Activated CD8-positive, alpha-beta memory T cell treated with anti-CD3 and anti-CD28 coated beads, Interleukin-2, amount 50 U/mL, for 24 hours (primary cell): ENCODE data around the gene FLNA.
"Not testable (repeated sequence)": the region's sequence is repeated elsewhere in the genome, so short reads cannot be mapped to it uniquely, and the experiment has no call there.

Source experiments
- DNase-seq: peaks from one replicate; pipeline ENCODE4 v3.0.0-alpha.2; 2020; ENCODE audit errors: extremely low read depth

FLNA gene

GRCh38 chrX:154399527-154400368, 25.3 kb upstream of the FLNA start:
- DNase-seq = no peak

GRCh38 chrX:154398668-154399526, 24.5 kb upstream of the FLNA start:
- DNase-seq = peak; percentile 48

DNA sequence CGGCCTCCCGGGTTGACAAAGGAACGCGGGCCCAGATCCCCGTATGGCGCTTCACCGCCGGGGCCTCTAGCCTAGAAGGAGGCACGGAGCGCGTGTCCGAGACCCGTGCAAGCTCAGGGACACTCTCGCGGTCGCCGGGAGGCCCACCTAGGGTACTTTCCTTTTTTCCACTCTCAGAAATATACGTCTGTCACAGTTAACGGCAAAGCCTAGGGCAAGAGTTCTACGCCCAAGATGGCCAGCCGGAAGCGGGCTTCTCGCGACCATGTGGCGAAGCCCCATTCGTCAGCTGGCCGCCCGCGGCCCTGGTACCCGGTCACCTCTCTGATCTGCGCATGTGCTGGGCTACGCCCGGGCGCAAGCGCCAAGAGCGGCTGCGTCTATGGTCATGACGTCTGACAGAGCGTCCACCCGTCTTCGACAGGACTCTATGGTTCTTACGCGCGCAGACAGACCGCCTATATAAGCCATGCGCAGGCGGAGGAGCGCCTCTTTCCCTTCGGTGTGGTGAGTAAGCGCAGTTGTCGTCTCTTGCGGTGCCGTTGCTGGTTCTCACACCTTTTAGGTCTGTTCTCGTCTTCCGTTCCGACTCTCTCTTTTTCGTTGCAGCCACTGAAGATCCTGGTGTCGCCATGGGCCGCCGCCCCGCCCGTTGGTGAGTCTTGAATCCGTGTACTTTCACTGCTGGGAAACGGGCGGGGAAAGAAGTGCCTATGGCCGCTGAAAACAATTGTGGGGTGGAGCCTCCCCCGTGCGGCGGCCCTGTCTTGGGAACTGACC, 23.6 kb upstream of the FLNA start, which contains the start of gene RPL10:
Gene RPL10 (plus strand): TSS at position 490 of the 780 bp plus-strand sequence. CDS start 143 bp downstream, at position 633.
- DNase-seq = peak; percentile 66

- DNase-seq = no peak
Measured at GRCh38 chrX:154396973-154397887, 22.8 kb upstream of the FLNA start.

DNA sequence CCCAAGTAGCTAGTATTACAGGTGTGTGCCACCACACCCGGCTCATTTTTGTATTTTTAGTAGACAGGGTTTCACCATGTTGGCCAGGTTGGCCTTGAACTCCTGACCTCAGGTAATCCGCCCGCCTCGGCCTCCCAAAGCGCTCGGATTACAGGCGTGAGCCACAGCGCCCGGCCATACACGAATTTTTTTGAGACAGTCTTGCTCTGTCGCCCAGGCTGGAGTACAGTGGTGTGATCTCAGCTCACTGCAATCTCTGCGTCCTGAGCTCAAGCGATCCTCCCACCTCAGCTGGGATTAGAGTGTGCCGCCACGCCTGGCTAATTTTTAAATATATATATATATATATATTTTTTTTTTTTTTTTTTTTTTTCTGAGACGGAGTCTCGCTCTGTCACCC, 21.9 kb upstream of the FLNA start:
- DNase-seq = not testable (repeated sequence)

DNA sequence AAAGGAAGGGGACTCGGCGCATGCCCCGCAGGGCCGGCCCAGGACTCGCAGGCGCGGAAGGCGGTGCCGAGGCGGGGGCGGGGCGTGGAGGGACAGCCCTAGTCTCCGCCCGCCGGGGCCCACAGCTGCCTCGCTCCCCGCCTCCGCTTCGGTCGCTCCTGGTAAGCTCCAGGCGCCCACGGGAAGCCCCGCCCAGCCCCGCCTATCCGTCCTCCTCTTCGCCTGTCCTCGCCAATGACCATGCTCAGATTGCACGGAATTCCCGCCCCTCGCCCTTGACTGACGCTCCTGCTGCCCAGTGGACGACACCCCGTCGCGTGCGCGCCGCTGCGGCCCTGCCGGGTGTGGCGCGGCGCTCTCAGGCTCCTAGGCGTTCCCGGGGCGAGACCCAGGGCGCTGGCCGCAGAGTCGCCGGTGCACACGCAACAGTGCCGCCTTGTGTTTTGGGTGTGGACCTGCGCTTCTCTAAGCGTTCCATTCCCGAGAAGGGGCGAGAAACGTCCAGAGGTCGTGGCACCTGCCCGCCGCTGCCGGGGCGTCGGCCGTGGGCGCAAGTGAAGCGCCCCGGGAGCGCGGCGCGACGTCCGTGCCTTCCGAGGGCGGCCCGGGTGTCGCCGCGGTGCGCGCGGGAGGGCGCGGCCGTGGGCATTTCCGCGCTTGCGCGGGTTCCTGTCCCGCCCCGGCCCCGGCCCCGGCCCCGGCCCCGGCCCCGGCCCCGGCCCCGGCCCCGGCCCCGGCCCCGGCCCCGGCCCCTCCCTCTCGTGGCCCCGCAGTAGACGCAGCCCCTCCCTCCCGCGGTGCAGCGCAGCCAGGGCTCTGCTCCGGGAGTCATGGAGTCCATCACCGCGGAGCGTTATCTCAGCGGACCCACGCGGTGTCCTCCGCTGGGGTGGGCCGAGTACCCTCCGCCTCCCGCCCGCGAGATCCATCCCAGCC, 15.6 kb upstream of the FLNA start:
- not testable (repeated sequence) for DNase-seq

- not testable (repeated sequence) for DNase-seq
Measured at GRCh38 chrX:154388649-154389048, 14.2 kb upstream of the FLNA start.

DNA sequence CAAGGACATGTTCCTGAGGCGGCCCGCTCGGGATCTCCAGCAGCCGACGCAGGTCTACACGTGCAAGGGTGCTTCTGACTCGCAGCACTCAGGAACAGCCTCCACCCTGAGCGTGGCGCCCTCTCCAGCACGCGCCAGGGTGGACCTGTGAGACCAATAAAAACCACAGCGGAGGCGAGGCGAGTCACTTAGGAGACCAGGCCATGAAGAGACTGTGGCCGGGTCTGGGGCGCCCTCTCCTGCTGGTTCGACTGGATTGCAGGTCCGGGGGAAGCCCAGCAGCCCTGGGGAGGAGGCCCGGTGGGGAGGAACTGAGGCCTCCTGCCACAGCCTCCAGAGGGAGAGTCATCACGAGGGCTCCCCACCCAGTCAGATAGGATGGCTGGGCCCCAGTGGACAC, 13.7 kb upstream of the FLNA start:
- DNase-seq = not testable (repeated sequence)

DNA sequence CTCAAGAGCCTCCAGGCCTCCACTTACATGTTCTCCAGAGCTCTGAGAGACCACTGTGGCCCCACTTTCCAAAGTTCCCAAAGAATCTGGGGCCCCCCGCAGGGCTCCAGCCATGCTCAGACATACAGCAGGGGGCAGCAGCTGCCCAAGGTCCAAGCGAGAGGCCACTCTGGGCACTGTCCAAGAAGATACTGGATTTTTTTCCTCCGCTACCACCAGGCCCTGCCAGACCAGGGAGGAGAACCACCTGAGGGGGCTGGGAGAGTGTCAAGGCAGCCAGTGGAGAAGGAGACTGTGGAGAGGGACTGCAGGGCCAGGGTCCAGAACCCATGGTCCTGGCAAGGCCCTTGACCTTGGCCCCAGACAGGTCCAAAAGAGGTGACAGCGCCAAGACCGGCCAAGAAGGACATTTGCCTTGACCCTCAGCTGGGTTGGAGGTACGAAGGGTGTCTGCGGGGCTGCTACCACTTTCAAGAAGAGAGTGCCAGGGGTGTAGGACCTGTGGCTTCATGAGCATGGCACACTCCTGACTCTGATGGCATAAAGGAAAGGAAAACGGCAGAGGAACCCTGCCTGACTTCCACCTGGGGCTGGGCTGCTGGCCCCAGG, 10.0 kb upstream of the FLNA start:
- no peak for DNase-seq

GRCh38 chrX:154383359-154384283, 9.2 kb upstream of the FLNA start:
- DNase-seq = no peak

- no peak for DNase-seq
Measured at GRCh38 chrX:154382483-154383069, 8.1 kb upstream of the FLNA start.

DNA sequence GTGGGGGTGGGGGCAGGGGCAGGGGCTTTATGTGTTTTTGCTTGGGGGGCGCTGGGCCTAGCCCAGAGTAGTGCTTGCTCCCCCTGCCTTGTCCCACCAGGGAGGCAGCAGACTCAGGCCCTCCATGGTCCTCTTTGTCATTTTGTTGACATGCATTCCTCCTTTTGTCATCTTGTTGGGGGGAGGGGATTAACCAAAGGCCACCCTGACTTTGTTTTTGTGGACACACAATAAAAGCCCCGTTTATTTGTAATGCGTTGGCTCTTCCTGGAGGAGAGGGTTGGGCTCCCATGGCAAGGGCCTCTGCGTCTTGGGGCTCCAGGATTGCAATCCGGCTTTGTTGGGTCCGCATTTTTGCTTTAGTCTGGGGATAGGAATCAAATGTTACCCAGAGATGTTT, 6.8 kb upstream of the FLNA start:
- DNase-seq = no peak

- DNase-seq = no peak
Measured at GRCh38 chrX:154380787-154381186, 6.4 kb upstream of the FLNA start.

- DNase-seq = no peak
Measured at GRCh38 chrX:154380153-154380552, 5.7 kb upstream of the FLNA start.

GRCh38 chrX:154379569-154379951, 5.1 kb upstream of the FLNA start:
- DNase-seq = no peak

DNA sequence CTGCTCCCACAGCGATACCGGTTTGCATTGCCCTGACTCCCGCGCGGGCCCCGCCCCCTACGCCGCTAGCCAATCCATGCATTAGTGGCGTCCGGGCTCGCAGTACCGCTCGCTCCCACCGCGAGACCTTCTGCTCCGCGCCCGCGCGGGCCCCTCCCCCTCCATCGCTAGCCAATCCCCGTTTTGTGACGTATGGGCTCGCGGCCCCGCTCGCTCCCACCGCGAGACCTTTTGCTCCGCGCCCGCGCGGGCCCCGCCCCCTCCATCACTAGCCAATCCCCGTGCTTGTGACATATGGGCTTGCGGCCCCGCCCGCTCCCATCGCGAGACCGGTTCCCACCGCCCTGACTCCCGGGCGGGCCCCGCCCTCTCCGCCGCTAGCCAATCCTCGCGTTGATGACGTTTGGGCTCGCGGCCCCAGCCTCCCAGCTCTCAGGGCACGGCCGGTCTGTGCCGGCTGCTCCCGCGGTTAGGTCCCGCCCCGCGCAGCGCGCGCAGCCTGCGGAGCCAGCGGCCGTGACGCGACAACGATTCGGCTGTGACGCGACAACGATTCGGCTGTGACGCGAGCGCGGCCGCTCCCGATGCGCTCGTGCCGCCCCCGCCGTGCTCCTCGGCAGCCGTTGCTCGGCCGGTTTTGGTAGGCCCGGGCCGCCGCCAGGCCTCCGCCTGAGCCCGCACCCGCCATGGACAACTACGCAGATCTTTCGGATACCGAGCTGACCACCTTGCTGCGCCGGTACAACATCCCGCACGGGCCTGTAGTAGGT, 4.5 kb upstream of the FLNA start, which contains the start of gene EMD:
Gene EMD (plus strand): TSS at position 497 of the 770 bp plus-strand sequence. CDS start 190 bp downstream, at position 687.
- peak; percentile 83 for DNase-seq
